ENCODE data around the gene SLC35F1. TPM values are rescaled to one million over a fixed set of nuclear protein-coding genes. Genes with fewer than 3 reads are reported as not detected.

Gene SLC35F1
- total RNA-seq, 4 donors from 2014 or later, result 0.74 to 12.0 (median 2.3) TPM

DNA sequence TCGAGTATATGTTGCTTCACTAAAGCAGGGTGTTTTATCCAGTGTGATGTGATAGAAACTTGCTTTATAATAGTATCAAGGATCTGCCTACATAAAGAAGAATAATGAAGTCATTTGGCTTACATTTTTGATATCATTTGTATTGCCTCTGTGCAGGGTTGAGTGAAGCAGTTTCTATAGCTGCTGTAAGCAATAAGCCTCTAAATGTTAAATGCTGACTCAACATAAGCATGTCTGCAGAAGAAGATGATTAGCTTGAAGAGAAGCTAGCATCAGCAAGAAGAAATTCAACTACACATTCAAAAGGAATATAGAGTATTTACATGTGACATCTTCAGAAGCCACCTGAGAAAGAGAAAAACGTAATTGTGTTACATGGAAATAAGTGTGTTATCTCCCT, 17.6 kb downstream of the SLC35F1 start:
- DNase-seq (ENCODE audit: low spot score) (no peak), ATAC-seq (ENCODE audit: low FRiP score) (no peak)
- TF ChIP-seq, protein P1, sequence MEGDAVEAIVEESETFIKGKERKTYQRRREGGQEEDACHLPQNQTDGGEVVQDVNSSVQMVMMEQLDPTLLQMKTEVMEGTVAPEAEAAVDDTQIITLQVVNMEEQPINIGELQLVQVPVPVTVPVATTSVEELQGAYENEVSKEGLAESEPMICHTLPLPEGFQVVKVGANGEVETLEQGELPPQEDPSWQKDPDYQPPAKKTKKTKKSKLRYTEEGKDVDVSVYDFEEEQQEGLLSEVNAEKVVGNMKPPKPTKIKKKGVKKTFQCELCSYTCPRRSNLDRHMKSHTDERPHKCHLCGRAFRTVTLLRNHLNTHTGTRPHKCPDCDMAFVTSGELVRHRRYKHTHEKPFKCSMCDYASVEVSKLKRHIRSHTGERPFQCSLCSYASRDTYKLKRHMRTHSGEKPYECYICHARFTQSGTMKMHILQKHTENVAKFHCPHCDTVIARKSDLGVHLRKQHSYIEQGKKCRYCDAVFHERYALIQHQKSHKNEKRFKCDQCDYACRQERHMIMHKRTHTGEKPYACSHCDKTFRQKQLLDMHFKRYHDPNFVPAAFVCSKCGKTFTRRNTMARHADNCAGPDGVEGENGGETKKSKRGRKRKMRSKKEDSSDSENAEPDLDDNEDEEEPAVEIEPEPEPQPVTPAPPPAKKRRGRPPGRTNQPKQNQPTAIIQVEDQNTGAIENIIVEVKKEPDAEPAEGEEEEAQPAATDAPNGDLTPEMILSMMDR (IDR thresholded peaks at IDR 0.05), result no peak

DNA sequence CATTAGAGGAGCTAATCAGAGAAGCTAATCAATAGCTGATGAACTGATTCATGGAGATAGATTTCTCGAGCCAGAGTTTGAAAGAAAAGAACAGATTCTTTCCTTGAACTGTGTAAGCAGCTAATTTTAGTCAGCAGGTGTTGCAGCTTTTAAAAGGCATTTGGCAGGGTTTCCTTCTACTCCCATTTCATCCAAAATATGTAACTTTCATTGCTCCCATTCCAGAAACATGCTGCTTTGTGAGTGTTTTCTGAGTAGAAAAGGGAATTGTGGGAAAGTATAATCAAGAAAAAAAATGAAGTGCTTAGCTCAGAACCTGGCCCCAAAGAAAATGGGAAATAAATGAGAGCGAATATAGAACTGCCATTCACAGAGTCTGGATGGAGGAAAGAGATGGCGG, 20.8 kb downstream of the SLC35F1 start:
- ATAC-seq (ENCODE audit: low FRiP score), result no peak
- DNase-seq (ENCODE audit: low spot score), result no peak
- TF ChIP-seq, protein P1 (IDR thresholded peaks at IDR 0.05), result no peak

DNA sequence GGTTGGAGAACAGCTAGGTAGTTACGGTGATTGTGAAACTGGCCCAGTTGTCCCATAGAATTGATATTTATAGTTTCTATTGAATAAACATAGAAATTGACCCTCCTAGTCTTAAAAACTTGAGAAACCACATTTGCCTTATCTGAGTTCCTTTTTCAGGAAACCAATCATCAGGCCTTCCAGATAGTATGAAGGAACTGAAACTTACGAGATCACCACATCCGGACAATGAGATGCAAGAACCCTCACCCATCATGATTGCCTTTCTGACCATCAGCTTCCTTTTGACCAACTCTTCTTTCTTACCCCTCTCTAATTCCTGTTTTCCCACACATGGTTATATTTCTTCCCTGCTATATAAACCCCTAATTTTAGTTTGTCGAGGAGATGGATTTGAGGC, 21.8 kb downstream of the SLC35F1 start:
- ATAC-seq (ENCODE audit: low FRiP score) (no peak), DNase-seq (ENCODE audit: low spot score) (no peak)
- TF ChIP-seq, protein P1 (IDR thresholded peaks at IDR 0.05), result no peak

DNA sequence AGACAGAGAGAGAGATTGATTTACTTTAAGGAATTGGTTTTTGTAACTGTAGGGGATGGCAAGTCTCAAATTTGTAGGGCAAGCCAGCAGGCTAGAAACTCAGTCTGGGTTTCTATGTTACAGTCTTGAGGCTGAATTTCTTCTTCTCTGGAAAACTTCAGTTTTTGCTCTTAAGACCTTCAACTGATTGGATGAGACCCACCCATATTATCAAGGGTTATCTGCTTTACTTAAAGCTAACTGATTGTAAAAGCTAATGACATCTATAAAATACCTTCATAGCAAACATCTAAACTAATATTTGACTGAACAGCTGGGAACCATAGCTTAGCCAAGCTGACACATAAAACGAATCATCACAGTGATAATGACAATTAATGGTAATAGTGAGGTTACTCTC, 22.4 kb downstream of the SLC35F1 start:
- DNase-seq (ENCODE audit: low spot score), result no peak
- TF ChIP-seq, protein P1 (IDR thresholded peaks at IDR 0.05), result no peak
- ATAC-seq (ENCODE audit: low FRiP score), result no peak

DNA sequence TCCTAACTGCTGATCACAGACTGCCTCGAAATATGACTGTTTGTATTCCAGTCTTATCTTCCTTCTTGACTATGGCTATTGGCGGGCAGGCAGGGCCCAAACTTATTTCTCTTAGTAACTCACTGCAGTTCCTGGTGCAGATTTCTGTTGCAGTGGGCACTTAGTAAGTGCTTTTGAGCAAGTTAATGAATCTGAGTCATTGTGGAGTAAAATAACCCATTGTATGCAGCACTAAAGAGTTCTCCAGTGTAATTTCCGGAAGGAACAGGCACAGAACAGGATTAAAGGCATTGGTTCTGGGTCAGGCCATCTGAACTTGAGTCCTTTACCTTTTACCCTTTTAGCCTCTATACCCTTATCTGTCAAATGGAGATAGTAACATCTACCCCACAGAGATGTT, 23.6 kb downstream of the SLC35F1 start:
- no peak for ATAC-seq (ENCODE audit: low FRiP score)
- TF ChIP-seq, protein P1 (IDR thresholded peaks at IDR 0.05), result no peak
- no peak for DNase-seq (ENCODE audit: low spot score)

DNA sequence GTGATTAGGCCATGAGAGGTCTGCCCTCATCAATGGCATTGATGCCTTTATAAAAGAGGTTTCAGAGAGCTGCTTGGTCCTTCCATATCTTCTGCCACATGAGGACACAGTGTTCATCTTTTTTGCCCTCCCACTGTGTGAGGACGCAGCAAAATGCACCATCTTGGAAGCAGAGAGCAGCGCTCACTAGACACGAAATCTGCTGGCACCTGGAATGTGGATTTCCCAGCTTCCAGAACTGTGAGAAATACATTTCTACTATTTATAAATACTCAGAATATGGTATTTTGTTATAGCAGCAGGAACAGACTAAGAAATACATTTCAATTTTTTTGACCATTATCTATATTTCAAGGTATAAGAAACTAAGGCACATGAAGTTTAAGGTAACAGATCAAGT, 24.9 kb downstream of the SLC35F1 start:
- TF ChIP-seq, protein P1 (IDR thresholded peaks at IDR 0.05), result no peak
- DNase-seq (ENCODE audit: low spot score), result no peak
- ATAC-seq (ENCODE audit: low FRiP score), result no peak

DNA sequence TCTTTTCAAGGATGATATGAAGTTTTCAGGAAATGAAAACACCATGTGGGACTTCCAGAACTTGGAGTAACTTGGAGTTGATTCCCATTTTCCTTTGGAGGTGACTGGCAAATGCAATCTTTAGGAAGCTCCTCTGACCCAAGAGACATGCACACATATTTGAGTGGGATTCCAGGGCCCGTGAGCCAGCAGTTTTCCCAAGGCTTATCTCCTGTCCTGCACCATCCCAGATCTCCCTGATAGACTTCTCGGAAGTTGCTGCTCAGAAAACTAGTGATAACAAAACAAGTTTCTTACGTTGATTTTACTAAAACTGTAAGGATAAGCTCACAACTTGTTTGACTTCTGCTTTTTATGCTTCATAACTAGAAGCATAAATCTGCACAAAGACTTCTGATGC, 25.6 kb downstream of the SLC35F1 start:
- DNase-seq (ENCODE audit: low spot score) (no peak), ATAC-seq (ENCODE audit: low FRiP score) (no peak)
- TF ChIP-seq, protein P1 (IDR thresholded peaks at IDR 0.05), result no peak
